Lower leg skin (tissue), 4 donors: Measurements from ENCODE around the gene RTP5. TPM values are rescaled to one million over a fixed set of nuclear protein-coding genes. Genes with fewer than 3 reads are reported as not detected.

Experiments used
- DNase-seq, 2 donors: peaks; one replicate each; pipeline ENCODE4 v3.0.0-alpha.2; 2019; ENCODE audit warnings: low spot score in 2 of 2
- H3K4me3 ChIP-seq: fragments of 200-600 bp; sonication (generic); 2 replicates; pipeline ENCODE4 v1.5.1; 2017; ENCODE audit warnings: mild to moderate bottlenecking, low read depth; ENCODE audit not compliant: poor library complexity, severe bottlenecking
- CTCF ChIP-seq, 3 donors: fragments of 450-650 bp; IDR thresholded peaks; one replicate each; pipeline ENCODE4 v1.5.1; 2016; ENCODE audit warnings: antibody characterized with exemption in 3 of 3, mild to moderate bottlenecking in 3 of 3, moderate library complexity in 2 of 3
- POLR2A ChIP-seq, 2 donors: fragments of 450-650 bp; IDR thresholded peaks; one replicate each; pipeline ENCODE4 v1.6.1; 2016 to 2017; ENCODE audit warnings: antibody characterized with exemption in 2 of 2, mild to moderate bottlenecking in 1 of 2, moderate library complexity in 1 of 2
- WGBS, 2 donors: methylation state at CpG; one replicate each; pipeline ENCODE4 v1.1.5; 2018; 5-methylcytosine and 5-hydroxymethylcytosine counted together
- intact Hi-C: fragments of 100-400 bp; cut with DNase I; formaldehyde crosslinking; loops from one replicate; pipeline ENCODE4 v1.15.0; 2023; ENCODE audit warnings: low total_unique reads
- total RNA-seq, 4 donors: library from RNA; depleted of rRNA; stranded (reverse); fragments of >200 nt; gene quantifications; one replicate each; pipeline ENCODE4 v1.1.0, GENCODE V29; 2016

RTP5 gene
- total RNA-seq, 4 donors from 2014 or later: 0.10 to 0.23 TPM; not detected in 2

GRCh38 chr2:241861264-241861663 lies 8.3 kb upstream of the RTP5 start:
- WGBS, 2 donors: 95 to 98% methylated on average over 1 of the region's 1 CpG
- H3K4me3 ChIP-seq: no peak overlapping the region
- intact Hi-C loops: no loop called here
- TF ChIP-seq CTCF (IDR thresholded peaks at IDR 0.05): no peak
- TF ChIP-seq POLR2A (IDR thresholded peaks at IDR 0.05): no peak
- no peak for DNase-seq

- intact Hi-C loops: no loop called here
- TF ChIP-seq POLR2A (IDR thresholded peaks at IDR 0.05): no peak
- TF ChIP-seq CTCF (IDR thresholded peaks at IDR 0.05): no peak
- H3K4me3 ChIP-seq: no peak overlapping the region
- DNase-seq: no peak
- WGBS, 2 donors: 81 to 84% methylated on average over 8 of the region's 8 CpGs
Observed at GRCh38 chr2:241862093-241862492, 7.4 kb upstream of the RTP5 start.

DNA sequence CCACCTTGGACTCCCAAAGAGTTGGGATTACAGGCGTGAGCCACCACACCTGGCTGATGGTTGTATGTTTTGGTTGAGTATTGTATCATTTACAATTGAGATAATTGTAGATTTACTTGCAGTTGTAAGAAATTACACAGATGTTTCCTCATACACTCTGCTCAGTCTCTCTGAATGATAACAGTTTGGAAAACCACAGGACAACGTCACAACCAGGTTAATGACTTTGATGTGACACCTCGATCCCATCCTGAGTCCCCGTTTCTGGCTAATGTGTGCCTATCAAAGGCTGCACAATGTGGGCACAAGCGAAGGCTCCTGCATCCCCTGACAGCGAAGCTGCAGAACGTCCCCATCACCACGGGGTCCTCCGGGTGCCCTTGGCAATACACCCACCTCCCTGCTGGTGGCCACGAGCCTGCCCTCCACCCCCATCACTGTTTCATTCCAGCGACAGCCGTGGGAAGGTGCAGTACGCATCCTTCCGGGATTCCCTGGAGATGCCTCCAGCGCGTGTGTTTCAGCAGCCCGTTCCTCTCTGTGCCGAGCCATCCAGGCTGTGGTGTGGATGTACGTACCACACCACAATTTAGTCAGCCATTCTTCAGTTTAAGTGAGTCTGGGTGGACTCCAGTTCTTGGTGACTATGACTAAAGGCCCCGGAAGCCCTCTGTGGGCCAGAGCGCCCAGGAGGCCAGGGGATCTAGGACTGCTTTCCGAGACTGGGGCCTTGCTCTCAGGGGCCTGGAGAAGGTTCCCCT lies 6.6 kb upstream of the RTP5 start:
- TF ChIP-seq CTCF (IDR thresholded peaks at IDR 0.05) (no peak), POLR2A (IDR thresholded peaks at IDR 0.05) (no peak)
- intact Hi-C loops: no loop called here
- no peak for DNase-seq
- H3K4me3 ChIP-seq: no peak overlapping the region
- 81 to 85% methylated on average over 20 to 22 of the region's 22 CpGs for WGBS, 2 donors

DNA sequence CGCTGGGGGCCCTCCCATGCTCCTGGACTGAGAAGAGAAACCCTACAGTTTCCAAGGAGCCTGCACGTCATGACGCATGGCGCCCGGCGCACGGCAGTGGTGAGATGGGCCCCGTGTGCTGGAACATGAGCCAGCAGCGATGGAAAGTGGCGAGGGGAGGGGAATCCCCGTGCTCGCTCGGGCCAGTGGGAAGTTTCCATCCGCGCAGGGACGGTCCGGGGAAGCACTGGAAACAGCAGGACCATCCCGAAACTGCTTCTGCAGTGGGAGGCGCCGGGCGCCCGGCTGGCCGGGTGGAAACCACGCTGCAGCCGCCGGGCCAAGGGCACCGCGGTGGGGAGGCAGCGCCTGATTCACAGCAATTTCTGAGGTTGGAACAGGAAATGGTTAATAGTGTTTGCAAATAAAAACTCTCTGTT lies 6.0 kb upstream of the RTP5 start:
- DNase-seq: no peak
- intact Hi-C loops: no loop called here
- WGBS, 2 donors: 21 to 48% methylated on average over 23 to 28 of the region's 29 CpGs
- no peak overlapping the region for H3K4me3 ChIP-seq
- TF ChIP-seq CTCF (IDR thresholded peaks at IDR 0.05) (no peak), POLR2A (IDR thresholded peaks at IDR 0.05) (no peak)

DNA sequence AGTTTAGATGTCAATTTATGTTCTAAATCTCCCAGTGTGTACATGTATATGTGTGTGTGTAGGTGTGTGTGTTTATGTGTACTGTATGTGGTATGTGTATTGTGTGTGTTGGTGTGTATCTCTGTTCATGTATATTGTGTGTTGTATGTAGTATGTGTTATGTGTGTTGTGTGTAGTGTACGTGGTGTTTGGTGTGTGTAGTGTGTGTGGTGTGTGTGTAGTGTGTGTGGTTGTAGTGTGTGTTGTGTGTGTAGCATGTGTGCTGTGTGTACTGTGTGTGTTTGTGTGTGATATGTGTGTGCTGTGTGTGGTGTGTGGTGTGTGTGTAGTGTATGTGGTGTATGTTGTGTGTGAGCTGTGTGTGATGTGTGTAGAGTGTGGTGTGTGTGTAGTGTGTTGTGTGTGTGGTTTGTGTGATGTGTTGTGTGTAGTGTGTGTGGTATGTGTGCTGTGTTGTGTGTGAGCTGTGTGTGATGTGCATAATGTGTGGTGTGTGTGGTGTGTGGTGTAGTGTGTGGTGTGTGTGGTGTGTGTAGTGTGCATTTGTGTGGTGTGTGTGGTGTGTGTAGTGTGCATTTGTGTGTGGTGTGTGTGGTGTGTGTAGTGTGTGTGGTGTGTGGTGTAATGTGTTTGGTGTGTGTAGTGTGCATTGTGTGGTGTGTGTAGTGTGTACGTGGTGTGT lies 5.2 kb upstream of the RTP5 start:
- intact Hi-C loops: no loop called here
- no peak for DNase-seq
- TF ChIP-seq POLR2A (IDR thresholded peaks at IDR 0.05) (no peak), CTCF (IDR thresholded peaks at IDR 0.05) (peak in 1 of 3 donors; percentile 77)
- no peak overlapping the region for H3K4me3 ChIP-seq
- WGBS, 2 donors: 84 to 91% methylated on average over 2 of the region's 2 CpGs
